Measurements from ENCODE around the gene EFNA1.

Gene EFNA1

GRCh38 chr1:155178441-155179111, 50.9 kb downstream of the EFNA1 start:
- TF ChIP-seq GATA3 (IDR thresholded peaks at IDR 0.05; ENCODE audit: low read depth, low read length) (no peak), GATA2 (IDR thresholded peaks at IDR 0.05; ENCODE audit: low read depth, low read length) (no peak)

- no peak for TF ChIP-seq GATA3 (IDR thresholded peaks at IDR 0.05; ENCODE audit: low read depth, low read length)
- TF ChIP-seq GATA2 (IDR thresholded peaks at IDR 0.05; ENCODE audit: low read depth, low read length) = no peak
Measured at GRCh38 chr1:155179112-155180031, 51.7 kb downstream of the EFNA1 start.

GRCh38 chr1:155181371-155182051, 53.8 kb downstream of the EFNA1 start:
- TF ChIP-seq GATA2 (IDR thresholded peaks at IDR 0.05; ENCODE audit: low read depth, low read length) (no peak), GATA3 (IDR thresholded peaks at IDR 0.05; ENCODE audit: low read depth, low read length) (no peak)

GRCh38 chr1:155182052-155182550, 54.4 kb downstream of the EFNA1 start:
- TF ChIP-seq GATA2 (IDR thresholded peaks at IDR 0.05; ENCODE audit: low read depth, low read length) = no peak
- no peak for TF ChIP-seq GATA3 (IDR thresholded peaks at IDR 0.05; ENCODE audit: low read depth, low read length)

GRCh38 chr1:155183775-155184221, 56.1 kb downstream of the EFNA1 start:
- TF ChIP-seq GATA3 (IDR thresholded peaks at IDR 0.05; ENCODE audit: low read depth, low read length) = no peak
- TF ChIP-seq GATA2 (IDR thresholded peaks at IDR 0.05; ENCODE audit: low read depth, low read length) = no peak

GRCh38 chr1:155184351-155184811, 56.7 kb downstream of the EFNA1 start:
- no peak for TF ChIP-seq GATA2 (IDR thresholded peaks at IDR 0.05; ENCODE audit: low read depth, low read length)
- TF ChIP-seq GATA3 (IDR thresholded peaks at IDR 0.05; ENCODE audit: low read depth, low read length) = no peak

Data from SH-SY5Y (cell line).